GM12872 (cell line): Measurements from ENCODE around the gene ZNF526.

Experiments
- TF ChIP-seq, protein P1 (sequence below): IDR thresholded peaks from 3 replicates; pipeline ENCODE4 v1.5.1; 2011; ENCODE audit warnings: low read depth, mild to moderate bottlenecking, low read length, moderate library complexity; ENCODE audit not compliant: insufficient read depth

ZNF526 gene

GRCh38 chr19:42249769-42250168, 29.7 kb downstream of the ZNF526 start:
- TF ChIP-seq, protein P1, sequence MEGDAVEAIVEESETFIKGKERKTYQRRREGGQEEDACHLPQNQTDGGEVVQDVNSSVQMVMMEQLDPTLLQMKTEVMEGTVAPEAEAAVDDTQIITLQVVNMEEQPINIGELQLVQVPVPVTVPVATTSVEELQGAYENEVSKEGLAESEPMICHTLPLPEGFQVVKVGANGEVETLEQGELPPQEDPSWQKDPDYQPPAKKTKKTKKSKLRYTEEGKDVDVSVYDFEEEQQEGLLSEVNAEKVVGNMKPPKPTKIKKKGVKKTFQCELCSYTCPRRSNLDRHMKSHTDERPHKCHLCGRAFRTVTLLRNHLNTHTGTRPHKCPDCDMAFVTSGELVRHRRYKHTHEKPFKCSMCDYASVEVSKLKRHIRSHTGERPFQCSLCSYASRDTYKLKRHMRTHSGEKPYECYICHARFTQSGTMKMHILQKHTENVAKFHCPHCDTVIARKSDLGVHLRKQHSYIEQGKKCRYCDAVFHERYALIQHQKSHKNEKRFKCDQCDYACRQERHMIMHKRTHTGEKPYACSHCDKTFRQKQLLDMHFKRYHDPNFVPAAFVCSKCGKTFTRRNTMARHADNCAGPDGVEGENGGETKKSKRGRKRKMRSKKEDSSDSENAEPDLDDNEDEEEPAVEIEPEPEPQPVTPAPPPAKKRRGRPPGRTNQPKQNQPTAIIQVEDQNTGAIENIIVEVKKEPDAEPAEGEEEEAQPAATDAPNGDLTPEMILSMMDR: no peak

DNA sequence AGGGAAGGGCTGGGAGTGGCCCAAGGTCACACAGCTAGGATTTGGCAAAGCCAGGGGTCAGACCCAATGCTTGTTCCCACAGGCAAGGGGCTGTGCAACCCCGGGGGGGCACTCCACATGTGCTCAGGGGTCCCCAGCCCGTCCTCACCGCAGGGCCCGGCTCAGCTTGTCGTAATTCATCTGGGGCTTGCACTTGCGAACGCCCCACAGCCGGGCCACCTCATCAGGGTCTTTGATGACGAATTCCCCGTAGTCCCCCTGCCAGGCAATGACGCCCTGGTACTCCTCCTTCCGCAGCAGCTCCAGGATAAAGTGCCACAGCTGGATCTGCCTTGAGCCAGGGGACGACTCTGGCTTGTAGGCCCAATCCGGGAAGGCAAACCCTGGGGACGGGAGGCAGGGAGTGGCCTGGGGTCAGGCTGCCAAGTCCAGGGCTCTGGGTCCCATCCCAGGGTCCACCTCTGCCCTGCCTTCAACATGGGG, 30.1 kb downstream of the ZNF526 start:
- TF ChIP-seq, protein P1: no peak

DNA sequence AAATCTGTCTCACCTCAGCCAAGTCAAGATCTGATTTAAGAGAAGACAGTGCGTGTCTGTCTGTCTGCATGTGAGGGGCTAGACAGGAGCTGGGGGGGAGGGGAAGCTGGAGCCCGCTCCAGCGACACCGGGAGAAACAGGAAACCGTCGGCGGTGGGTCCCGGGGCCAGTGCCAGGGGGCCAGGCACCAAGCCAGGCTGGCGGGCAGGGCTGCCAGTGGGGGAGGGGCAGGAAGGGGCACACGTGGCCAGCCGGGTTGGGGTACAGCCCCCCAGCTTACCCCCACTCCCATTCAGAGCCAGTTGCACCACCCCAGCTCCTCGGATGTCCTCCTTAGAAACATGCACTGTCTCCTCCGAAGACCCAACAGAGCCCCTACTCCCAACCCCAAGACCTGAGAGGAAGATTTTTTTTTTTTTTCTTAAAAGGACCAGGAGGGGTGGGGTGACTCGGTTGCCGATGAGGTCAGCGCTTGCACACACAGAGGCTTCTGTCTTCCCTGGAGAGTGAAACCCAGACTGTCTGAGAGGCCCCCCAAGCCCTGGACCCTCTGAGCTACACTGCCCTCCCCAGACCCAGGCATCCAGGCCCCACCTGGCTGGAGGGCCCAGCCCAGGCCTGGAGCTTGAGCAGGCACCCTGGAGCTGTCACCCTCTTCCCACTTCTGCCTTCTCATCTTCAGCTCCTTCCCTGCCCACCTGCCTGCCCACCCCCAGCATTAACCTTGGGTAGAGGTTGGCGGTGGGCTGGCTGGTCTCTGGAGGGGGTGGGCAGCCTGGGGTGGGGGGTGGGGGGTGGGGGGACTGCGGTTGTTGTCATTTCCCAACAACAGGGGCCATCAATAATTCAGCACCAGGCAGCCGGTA, 30.8 kb downstream of the ZNF526 start:
- TF ChIP-seq, protein P1: no peak

GRCh38 chr19:42251572-42252358, 31.7 kb downstream of the ZNF526 start:
- TF ChIP-seq, protein P1: no peak

DNA sequence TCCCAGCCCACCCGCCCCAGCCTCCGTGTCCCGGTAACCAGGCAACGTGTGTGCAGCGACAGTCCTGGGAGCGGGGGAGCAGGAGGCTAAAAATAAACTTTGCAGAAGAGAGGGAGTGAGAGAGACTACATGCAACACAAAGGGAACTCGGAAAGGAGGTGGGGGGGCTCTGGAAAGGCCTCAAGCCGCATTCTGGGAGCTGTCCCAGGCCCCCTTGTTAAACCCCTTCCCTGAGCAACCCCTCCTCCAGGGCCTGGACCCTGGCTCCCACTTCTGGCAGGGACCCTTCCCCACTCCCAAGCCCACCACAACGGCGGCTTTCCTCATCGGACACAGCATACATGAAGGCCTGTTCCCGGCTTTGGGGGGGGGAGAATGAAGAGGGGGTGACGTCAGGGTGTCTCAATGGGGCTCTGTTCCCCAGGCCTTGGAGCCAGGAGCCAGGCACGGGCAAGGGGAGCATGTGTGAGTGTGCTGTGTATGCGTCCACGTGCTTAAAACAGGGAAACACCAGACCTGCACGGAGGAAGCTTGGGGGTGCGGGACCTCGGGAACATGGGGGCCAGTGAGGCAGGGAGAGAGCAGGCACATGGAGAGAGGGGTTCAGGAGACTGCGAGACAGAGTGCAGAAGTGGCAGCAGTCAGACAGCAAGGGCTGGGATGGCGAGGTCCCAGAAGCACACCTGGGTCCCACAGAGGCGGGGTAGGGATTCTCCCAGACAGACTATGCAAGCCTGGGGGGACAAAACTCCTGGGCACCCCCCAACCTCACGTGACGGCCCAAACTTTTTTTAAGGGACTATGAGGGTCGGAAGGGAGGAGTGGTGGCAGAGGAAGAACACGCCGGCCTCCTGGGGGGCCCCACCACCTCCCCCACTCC, 32.5 kb downstream of the ZNF526 start:
- TF ChIP-seq, protein P1: no peak

GRCh38 chr19:42253245-42254088, 33.4 kb downstream of the ZNF526 start:
- TF ChIP-seq, protein P1: no peak
